Lower leg skin (tissue), 4 donors: Measurements from ENCODE around the gene ZNF302. TPM values are rescaled to one million over a fixed set of nuclear protein-coding genes. Genes with fewer than 3 reads are reported as not detected.
"Not testable (repeated sequence)": the region's sequence is repeated elsewhere in the genome, so short reads cannot be mapped to it uniquely, and the experiment has no call there.

Experiments
- DNase-seq, 2 donors: peaks; one replicate each; pipeline ENCODE4 v3.0.0-alpha.2; 2019; ENCODE audit warnings: low spot score in 2 of 2
- H3K4me3 ChIP-seq: fragments of 200-600 bp; sonication (generic); 2 replicates; pipeline ENCODE4 v1.5.1; 2017; ENCODE audit warnings: mild to moderate bottlenecking, low read depth; ENCODE audit not compliant: poor library complexity, severe bottlenecking
- POLR2A ChIP-seq, 2 donors: fragments of 450-650 bp; IDR thresholded peaks; one replicate each; pipeline ENCODE4 v1.6.1; 2016 to 2017; ENCODE audit warnings: antibody characterized with exemption in 2 of 2, mild to moderate bottlenecking in 1 of 2, moderate library complexity in 1 of 2
- WGBS, 2 donors: methylation state at CpG; one replicate each; pipeline ENCODE4 v1.1.5; 2018; 5-methylcytosine and 5-hydroxymethylcytosine counted together
- intact Hi-C: fragments of 100-400 bp; cut with DNase I; formaldehyde crosslinking; loops from one replicate; pipeline ENCODE4 v1.15.0; 2023; ENCODE audit warnings: low total_unique reads
- total RNA-seq, 4 donors: library from RNA; depleted of rRNA; stranded (reverse); fragments of >200 nt; gene quantifications; one replicate each; pipeline ENCODE4 v1.1.0, GENCODE V29; 2016
- TF ChIP-seq, protein P1 (sequence below), 3 donors: fragments of 450-650 bp; IDR thresholded peaks; one replicate each; pipeline ENCODE4 v1.5.1; 2016; ENCODE audit warnings: antibody characterized with exemption in 3 of 3, mild to moderate bottlenecking in 3 of 3, moderate library complexity in 2 of 3

ZNF302 gene
- total RNA-seq, 4 donors from 2014 or later: 9.2 to 21.4 (median 11.6) TPM

GRCh38 chr19:34667349-34668076 is 10.0 kb upstream of the ZNF302 start:
- WGBS, 2 donors: 62 to 71% methylated on average over 12 to 17 of the region's 17 CpGs
- H3K4me3 ChIP-seq: no peak overlapping the region
- TF ChIP-seq, protein P1, sequence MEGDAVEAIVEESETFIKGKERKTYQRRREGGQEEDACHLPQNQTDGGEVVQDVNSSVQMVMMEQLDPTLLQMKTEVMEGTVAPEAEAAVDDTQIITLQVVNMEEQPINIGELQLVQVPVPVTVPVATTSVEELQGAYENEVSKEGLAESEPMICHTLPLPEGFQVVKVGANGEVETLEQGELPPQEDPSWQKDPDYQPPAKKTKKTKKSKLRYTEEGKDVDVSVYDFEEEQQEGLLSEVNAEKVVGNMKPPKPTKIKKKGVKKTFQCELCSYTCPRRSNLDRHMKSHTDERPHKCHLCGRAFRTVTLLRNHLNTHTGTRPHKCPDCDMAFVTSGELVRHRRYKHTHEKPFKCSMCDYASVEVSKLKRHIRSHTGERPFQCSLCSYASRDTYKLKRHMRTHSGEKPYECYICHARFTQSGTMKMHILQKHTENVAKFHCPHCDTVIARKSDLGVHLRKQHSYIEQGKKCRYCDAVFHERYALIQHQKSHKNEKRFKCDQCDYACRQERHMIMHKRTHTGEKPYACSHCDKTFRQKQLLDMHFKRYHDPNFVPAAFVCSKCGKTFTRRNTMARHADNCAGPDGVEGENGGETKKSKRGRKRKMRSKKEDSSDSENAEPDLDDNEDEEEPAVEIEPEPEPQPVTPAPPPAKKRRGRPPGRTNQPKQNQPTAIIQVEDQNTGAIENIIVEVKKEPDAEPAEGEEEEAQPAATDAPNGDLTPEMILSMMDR (IDR thresholded peaks at IDR 0.05): no peak
- TF ChIP-seq POLR2A (IDR thresholded peaks at IDR 0.05): no peak
- no peak for DNase-seq
- intact Hi-C loops: no loop called here

GRCh38 chr19:34668077-34668689 is 9.3 kb upstream of the ZNF302 start:
- intact Hi-C loops, DNase-seq, H3K4me3 ChIP-seq: not testable (repeated sequence)
- 94 to 96% methylated on average over 14 to 28 of the region's 36 CpGs for WGBS, 2 donors

- intact Hi-C loops, H3K4me3 ChIP-seq: not testable (repeated sequence)
- WGBS, 2 donors: 78 to 83% methylated on average over 5 of the region's 5 CpGs
Observed at GRCh38 chr19:34668690-34669089, 8.8 kb upstream of the ZNF302 start.

GRCh38 chr19:34669305-34669704 is 8.2 kb upstream of the ZNF302 start:
- WGBS, 2 donors: 54 to 59% methylated on average over 6 to 7 of the region's 7 CpGs
- intact Hi-C loops: no loop called here
- TF ChIP-seq, protein P1 (IDR thresholded peaks at IDR 0.05): no peak
- H3K4me3 ChIP-seq: no peak overlapping the region
- no peak for DNase-seq

More at GRCh38 chr19:34668690-34669089, 8.8 kb upstream of the ZNF302 start:
- DNase-seq: not testable (repeated sequence)

DNA sequence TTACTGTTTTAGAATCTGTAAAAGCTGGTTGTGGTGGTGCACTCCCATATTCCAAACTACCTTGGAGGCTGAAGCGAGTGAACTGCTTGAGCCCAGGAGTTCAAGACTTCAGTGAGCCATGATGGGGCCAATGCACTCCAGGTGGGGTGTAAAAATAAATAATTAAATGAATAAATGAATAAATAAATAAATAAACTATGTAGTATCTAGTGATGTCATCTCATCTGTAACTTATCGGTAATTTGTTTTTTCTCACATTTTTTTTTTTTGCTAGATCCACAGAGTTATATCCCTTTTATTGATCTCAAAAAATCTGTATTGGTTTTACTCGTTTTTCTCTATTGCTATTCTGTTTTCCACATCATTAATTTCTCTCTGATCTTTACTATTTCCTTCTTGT is 5.5 kb upstream of the ZNF302 start:
- no peak overlapping the region for H3K4me3 ChIP-seq
- no peak for DNase-seq
- WGBS, 2 donors: 88 to 91% methylated on average over 3 of the region's 3 CpGs
- no peak for TF ChIP-seq POLR2A (IDR thresholded peaks at IDR 0.05)
- TF ChIP-seq, protein P1 (IDR thresholded peaks at IDR 0.05): no peak
- intact Hi-C loops: no loop called here

GRCh38 chr19:34673590-34673989 is 3.9 kb upstream of the ZNF302 start:
- intact Hi-C loops: no loop called here
- no peak for TF ChIP-seq POLR2A (IDR thresholded peaks at IDR 0.05)
- TF ChIP-seq, protein P1 (IDR thresholded peaks at IDR 0.05): no peak
- no peak overlapping the region for H3K4me3 ChIP-seq
- WGBS, 2 donors: 73 to 79% methylated on average over 3 of the region's 3 CpGs
- DNase-seq: no peak
